Peyer's patch (tissue), 4 donors: Measurements from ENCODE around the gene SKAP1. TPM values are rescaled to one million over a fixed set of nuclear protein-coding genes. Genes with fewer than 3 reads are reported as not detected.

Experiments used
- DNase-seq, 3 donors: peaks; one replicate each; pipeline ENCODE4 v3.0.0-alpha.2; 2017 to 2019
- H3K27ac ChIP-seq, 4 donors: fragments of 200-600 bp; sonication (generic); one replicate each; pipeline ENCODE4 v1.5.1; 2016 to 2019
- H3K27me3 ChIP-seq, 2 donors: fragments of 200-600 bp; sonication (generic); one replicate each; pipeline ENCODE4 v1.5.1; 2019
- H3K36me3 ChIP-seq, 3 donors: fragments of 200-600 bp; sonication (generic); one replicate each; pipeline ENCODE4 v1.5.1; 2016 to 2019
- H3K4me1 ChIP-seq, 4 donors: fragments of 200-600 bp; sonication (generic); one replicate each; pipeline ENCODE4 v1.5.1; 2016 to 2019
- H3K4me3 ChIP-seq, 4 donors: fragments of 200-600 bp; sonication (generic); 1 replicate in 3 of 4; 2 replicates in 1 of 4; pipeline ENCODE4 v1.5.1; 2016 to 2019; ENCODE audit warnings: mild to moderate bottlenecking in 1 of 4
- H3K9me3 ChIP-seq, 4 donors: fragments of 200-600 bp; sonication (generic); one replicate each; pipeline ENCODE4 v1.5.1; 2016 to 2019; ENCODE audit warnings: mild to moderate bottlenecking in 1 of 4
- POLR2A ChIP-seq, 2 donors: fragments of 450-650 bp; IDR thresholded peaks; one replicate each; pipeline ENCODE4 v1.5.1; 2017; ENCODE audit warnings: antibody characterized with exemption in 2 of 2, mild to moderate bottlenecking in 2 of 2, moderate library complexity in 2 of 2
- total RNA-seq, 4 donors: library from RNA; depleted of rRNA; stranded (reverse); fragments of >200 nt; gene quantifications; one replicate each; pipeline ENCODE4 v1.1.0, GENCODE V29; 2016
- TF ChIP-seq, protein P1 (sequence below), 6 experiments: fragments of 450-650 bp in 4 of 6; fragments of 200-600 bp in 2 of 6; sonication (generic) in 1 of 6; IDR thresholded peaks; one replicate each; pipeline ENCODE4 v1.5.1; 2017 to 2019; ENCODE audit warnings: antibody characterized with exemption in 6 of 6, mild to moderate bottlenecking in 3 of 6, moderate library complexity in 1 of 6

SKAP1 gene
- total RNA-seq, 4 donors from 2014 or later: 3.1 to 17.3 (median 6.5) TPM

GRCh38 chr17:48378708-48379392 is 51.2 kb downstream of the SKAP1 start:
- Histone ChIP-seq H3K4me3 (no peak overlapping the region), H3K27ac (no peak overlapping the region), H3K9me3 (no peaks in the 10 kb centered on the region), H3K36me3 (no peaks in the 10 kb centered on the region), H3K27me3 (no peaks in the 10 kb centered on the region), H3K4me1 (peaks cover 0 to 4% (median 0%) of the 10 kb centered on the region in 4 donors)
- DNase-seq: no peak
- no peak for TF ChIP-seq POLR2A (IDR thresholded peaks at IDR 0.05)
- TF ChIP-seq, protein P1, sequence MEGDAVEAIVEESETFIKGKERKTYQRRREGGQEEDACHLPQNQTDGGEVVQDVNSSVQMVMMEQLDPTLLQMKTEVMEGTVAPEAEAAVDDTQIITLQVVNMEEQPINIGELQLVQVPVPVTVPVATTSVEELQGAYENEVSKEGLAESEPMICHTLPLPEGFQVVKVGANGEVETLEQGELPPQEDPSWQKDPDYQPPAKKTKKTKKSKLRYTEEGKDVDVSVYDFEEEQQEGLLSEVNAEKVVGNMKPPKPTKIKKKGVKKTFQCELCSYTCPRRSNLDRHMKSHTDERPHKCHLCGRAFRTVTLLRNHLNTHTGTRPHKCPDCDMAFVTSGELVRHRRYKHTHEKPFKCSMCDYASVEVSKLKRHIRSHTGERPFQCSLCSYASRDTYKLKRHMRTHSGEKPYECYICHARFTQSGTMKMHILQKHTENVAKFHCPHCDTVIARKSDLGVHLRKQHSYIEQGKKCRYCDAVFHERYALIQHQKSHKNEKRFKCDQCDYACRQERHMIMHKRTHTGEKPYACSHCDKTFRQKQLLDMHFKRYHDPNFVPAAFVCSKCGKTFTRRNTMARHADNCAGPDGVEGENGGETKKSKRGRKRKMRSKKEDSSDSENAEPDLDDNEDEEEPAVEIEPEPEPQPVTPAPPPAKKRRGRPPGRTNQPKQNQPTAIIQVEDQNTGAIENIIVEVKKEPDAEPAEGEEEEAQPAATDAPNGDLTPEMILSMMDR (IDR thresholded peaks at IDR 0.05): no peak

DNA sequence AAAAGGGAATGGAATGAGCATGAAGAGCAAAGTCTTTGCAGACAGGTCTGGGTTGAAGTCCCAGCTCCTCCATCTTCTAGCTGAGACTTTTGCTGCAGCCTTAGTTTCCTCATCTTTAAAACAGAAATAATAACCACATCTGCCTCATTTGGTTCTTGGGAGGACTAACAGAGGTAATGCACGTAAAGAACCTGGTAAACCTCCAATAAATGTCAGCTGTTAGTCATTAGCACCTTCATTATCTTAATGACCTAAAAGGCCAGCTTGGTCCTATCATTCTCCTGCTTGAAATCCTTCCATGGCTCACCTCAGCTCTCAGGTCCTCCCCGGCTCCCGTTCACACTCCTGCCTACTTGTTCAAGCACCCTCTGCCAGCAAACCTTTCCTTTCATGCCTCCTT is 51.8 kb downstream of the SKAP1 start:
- TF ChIP-seq, protein P1 (IDR thresholded peaks at IDR 0.05): no peak
- TF ChIP-seq POLR2A (IDR thresholded peaks at IDR 0.05): no peak
- peaks cover 0 to 4% (median 0%) of the 10 kb centered on the region in 4 donors for H3K4me1 ChIP-seq
- no peaks in the 10 kb centered on the region for H3K36me3 ChIP-seq
- no peak overlapping the region for H3K4me3 ChIP-seq
- H3K9me3 ChIP-seq: no peaks in the 10 kb centered on the region
- no peak for DNase-seq
- H3K27me3 ChIP-seq: no peaks in the 10 kb centered on the region
- H3K27ac ChIP-seq: no peak overlapping the region

DNA sequence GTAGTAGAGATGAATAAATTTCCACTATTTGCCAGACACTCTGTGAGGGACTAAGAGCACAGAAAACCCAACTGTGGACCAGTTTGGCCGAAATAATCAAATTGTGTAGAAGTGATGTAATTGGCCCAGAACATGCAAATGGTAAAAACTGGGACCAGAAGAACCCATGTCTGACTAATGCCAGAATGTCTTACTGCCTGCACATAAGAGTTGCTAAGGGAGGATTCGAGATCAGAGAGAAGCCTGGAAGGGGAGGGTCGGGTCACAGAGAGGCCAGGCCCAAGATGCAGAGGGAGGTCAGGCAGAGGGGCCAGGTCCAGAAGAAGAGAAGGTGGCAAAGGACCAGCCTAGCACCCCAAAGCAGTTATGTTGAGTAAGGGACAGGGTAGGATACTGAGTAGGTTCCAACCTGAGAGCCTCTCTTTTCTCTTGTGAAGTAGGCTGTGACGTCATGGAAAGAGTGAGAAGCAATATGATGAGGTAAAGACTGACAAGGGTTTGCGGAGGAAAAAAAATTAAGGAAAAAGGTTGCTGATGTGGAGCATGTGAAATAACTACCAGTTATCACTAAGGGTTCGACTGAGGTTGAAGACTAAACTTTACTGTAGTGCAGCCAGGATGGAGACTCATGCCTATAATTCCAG is 53.2 kb downstream of the SKAP1 start:
- Histone ChIP-seq H3K4me1 (no peaks in the 10 kb centered on the region), H3K27ac (no peak overlapping the region), H3K36me3 (no peaks in the 10 kb centered on the region), H3K4me3 (no peak overlapping the region), H3K27me3 (no peaks in the 10 kb centered on the region), H3K9me3 (no peaks in the 10 kb centered on the region)
- no peak for TF ChIP-seq POLR2A (IDR thresholded peaks at IDR 0.05)
- TF ChIP-seq, protein P1 (IDR thresholded peaks at IDR 0.05): no peak
- no peak for DNase-seq

DNA sequence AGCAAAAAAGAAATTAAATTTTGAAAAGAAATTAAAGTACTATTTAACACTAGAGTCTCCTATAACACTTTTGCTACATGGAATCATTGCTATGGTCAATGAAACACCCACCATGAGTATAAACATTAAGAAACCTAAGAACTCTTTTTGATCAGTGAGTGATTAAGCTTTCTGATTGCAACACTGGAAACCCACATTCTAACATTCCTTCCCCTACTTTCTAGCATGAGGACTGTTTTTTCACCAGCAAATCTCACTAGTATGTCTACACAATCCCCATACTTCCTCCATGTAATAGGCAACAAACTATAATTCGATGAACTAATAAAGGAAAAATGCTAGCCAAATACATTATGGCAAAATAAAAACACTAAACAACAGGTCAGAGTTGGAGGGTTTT is 54.7 kb downstream of the SKAP1 start:
- Histone ChIP-seq H3K27me3 (no peaks in the 10 kb centered on the region), H3K27ac (no peak overlapping the region), H3K4me1 (no peaks in the 10 kb centered on the region), H3K4me3 (no peak overlapping the region), H3K36me3 (no peaks in the 10 kb centered on the region), H3K9me3 (no peaks in the 10 kb centered on the region)
- no peak for DNase-seq
- TF ChIP-seq, protein P1 (IDR thresholded peaks at IDR 0.05): no peak
- TF ChIP-seq POLR2A (IDR thresholded peaks at IDR 0.05): no peak

DNA sequence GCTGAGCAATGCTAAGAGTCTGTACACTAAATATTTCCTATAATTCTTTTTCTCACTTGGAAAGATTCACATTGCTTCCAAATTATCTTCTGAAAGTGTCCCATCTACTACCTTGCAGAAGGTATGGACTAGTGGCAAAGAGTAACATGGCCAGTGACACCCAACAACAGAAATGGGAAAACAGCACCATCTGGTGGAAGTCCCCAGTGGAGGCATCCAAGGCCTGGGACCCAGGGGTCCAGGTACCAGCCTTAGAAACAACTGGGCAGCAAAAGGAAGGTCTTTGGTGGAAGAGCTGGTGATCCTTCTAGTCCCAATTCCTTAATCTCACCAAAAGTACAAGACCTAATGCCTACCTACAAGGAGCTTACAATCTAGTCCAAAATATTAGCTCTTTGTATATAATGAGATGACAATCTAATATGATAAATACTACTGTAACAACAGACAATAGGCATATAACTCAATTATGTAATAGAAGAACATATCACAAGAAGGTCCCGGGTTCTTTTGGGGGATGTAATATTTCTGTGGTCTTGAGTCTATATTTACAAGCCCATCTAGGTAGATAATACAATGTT is 55.3 kb downstream of the SKAP1 start:
- peak in 1 of 3 donors; percentile 73 for DNase-seq
- no peak for TF ChIP-seq POLR2A (IDR thresholded peaks at IDR 0.05)
- TF ChIP-seq, protein P1 (IDR thresholded peaks at IDR 0.05): peak; percentile 19 to 89 (median 74)

More for the DNA sequence above, 55.3 kb downstream of the SKAP1 start:
- no peak overlapping the region for H3K4me3 ChIP-seq
- no peaks in the 10 kb centered on the region for H3K36me3 ChIP-seq
- no peaks in the 10 kb centered on the region for H3K9me3 ChIP-seq
- no peak overlapping the region for H3K27ac ChIP-seq
- H3K27me3 ChIP-seq: no peaks in the 10 kb centered on the region
- no peaks in the 10 kb centered on the region for H3K4me1 ChIP-seq
